Measurements from ENCODE around the gene PLIN5.

Gene PLIN5

GRCh38 chr19:4575267-4576015 is 40.4 kb upstream of the PLIN5 start:
- CTCF ChIA-PET: interaction anchor here (1.1 to 1.9 kb wide), 5 partner anchors 8 to 61 kb away, joined by 4 to 9 read pairs (median 5); no protein-coding TSS in a partner anchor
- POLR2A ChIA-PET: interaction anchor here (1.0 to 1.2 kb wide), 2 partner anchors 61 to 102 kb away, joined by 3 to 4 read pairs; no protein-coding TSS in a partner anchor
- TF ChIP-seq PKNOX1 (IDR thresholded peaks at IDR 0.05) (peak; percentile 22; the same call in 1 of the 2 replicates), ZNF384 (IDR thresholded peaks at IDR 0.05) (no peak)
- DNase-seq (ENCODE audit: extremely low spot score): peak; percentile 44

DNA sequence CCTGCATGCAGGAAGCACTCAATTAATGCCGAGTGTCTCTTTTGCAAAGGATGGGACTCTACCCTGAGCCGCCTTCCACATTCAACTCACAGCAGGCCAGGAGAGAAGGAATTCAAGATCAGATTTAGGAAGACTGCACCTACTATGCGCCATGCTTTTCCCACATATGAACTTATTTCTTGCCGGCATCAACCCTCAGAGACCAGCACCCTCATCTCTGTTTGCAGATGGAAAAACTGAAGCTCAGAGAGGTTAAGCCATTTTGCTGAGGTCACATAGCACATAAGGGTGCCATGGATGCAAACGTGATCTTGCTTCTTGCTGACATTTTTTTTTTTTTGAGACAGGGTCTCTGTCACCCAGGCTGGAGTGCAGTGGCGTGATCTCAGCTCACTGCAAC is 38.7 kb upstream of the PLIN5 start:
- POLR2A ChIA-PET: interaction anchor here (0.5 kb wide), 1 partner anchor 9 kb away, joined by 3 read pairs; no protein-coding TSS in a partner anchor
- TF ChIP-seq LEF1 (IDR thresholded peaks at IDR 0.05; ENCODE audit: borderline replicate concordance): no peak
- TF ChIP-seq BHLHE40 (IDR thresholded peaks at IDR 0.05; ENCODE audit: borderline replicate concordance): no peak
- no peak for TF ChIP-seq L3MBTL2 (conservative IDR thresholded peaks at IDR 0.05)
- TF ChIP-seq SUZ12 (IDR thresholded peaks at IDR 0.05): no peak
- no peak for TF ChIP-seq CTBP1 (IDR thresholded peaks at IDR 0.05; ENCODE audit: borderline replicate concordance)
- TF ChIP-seq TARDBP (IDR thresholded peaks at IDR 0.05): no peak
- no peak for TF ChIP-seq PKNOX1 (IDR thresholded peaks at IDR 0.05)
- TF ChIP-seq NFRKB (IDR thresholded peaks at IDR 0.05): no peak
- no peak for TF ChIP-seq FOXA1 (IDR thresholded peaks at IDR 0.05)
- no peak for TF ChIP-seq ZNF384 (IDR thresholded peaks at IDR 0.05)
- no peak for TF ChIP-seq ARNT (IDR thresholded peaks at IDR 0.05)
- no peak for TF ChIP-seq HDGF (IDR thresholded peaks at IDR 0.05; ENCODE audit: borderline replicate concordance)
- TF ChIP-seq FOXK2 (IDR thresholded peaks at IDR 0.05): no peak
- no peak for TF ChIP-seq ELF4 (IDR thresholded peaks at IDR 0.05)
- TF ChIP-seq FOXM1 (IDR thresholded peaks at IDR 0.05; ENCODE audit: borderline replicate concordance): no peak
- no peak for TF ChIP-seq SP1 (IDR thresholded peaks at IDR 0.05)
- CTCF ChIA-PET: interaction anchor here (1.8 kb wide), 1 partner anchor 63 kb away, joined by 9 read pairs; no protein-coding TSS in a partner anchor
- DNase-seq (ENCODE audit: extremely low spot score): no peak

GRCh38 chr19:4571305-4571917 is 36.4 kb upstream of the PLIN5 start:
- ChIA-PET POLR2A (no interaction called here), CTCF (interaction anchor here (0.6 to 2.4 kb wide), 2 partner anchors 13 to 65 kb away, joined by 5 to 13 read pairs; no protein-coding TSS in a partner anchor)
- TF ChIP-seq HDGF (IDR thresholded peaks at IDR 0.05; ENCODE audit: borderline replicate concordance) (no peak), L3MBTL2 (conservative IDR thresholded peaks at IDR 0.05) (no peak), NFRKB (IDR thresholded peaks at IDR 0.05) (no peak)
- no peak for DNase-seq (ENCODE audit: extremely low spot score)

- POLR2A ChIA-PET: no interaction called here
- no peak for DNase-seq (ENCODE audit: extremely low spot score)
- TF ChIP-seq HDGF (IDR thresholded peaks at IDR 0.05; ENCODE audit: borderline replicate concordance) (no peak), ELF4 (IDR thresholded peaks at IDR 0.05) (no peak), TARDBP (IDR thresholded peaks at IDR 0.05) (no peak), L3MBTL2 (conservative IDR thresholded peaks at IDR 0.05) (no peak), SUZ12 (IDR thresholded peaks at IDR 0.05) (no peak)
- CTCF ChIA-PET: interaction anchor here (0.6 to 2.4 kb wide), 2 partner anchors 12 to 66 kb away, joined by 5 to 13 read pairs; no protein-coding TSS in a partner anchor
Measured at GRCh38 chr19:4570916-4571304, 35.9 kb upstream of the PLIN5 start.

DNA sequence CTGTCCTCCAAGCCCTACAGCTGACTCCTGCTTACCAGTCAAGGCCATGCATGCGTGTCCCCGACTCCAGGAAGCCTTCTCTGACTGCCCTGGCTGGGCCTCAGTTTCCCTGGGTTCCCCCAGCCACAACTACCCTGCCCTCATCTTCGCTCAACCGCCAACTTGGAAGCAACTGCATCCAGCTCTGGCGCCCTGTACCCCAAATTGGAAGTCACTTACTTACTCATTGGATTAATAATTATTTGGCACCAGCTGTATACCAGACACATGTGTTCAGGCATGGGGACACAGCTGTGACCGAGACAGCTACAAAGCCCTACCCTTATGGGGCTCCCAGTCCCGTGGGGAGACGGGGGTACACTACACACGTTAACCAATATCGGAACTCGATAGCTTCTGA is 35.4 kb upstream of the PLIN5 start:
- ChIA-PET CTCF (interaction anchor here (0.7 to 2.4 kb wide), 2 partner anchors 12 to 66 kb away, joined by 3 to 13 read pairs; no protein-coding TSS in a partner anchor), POLR2A (no interaction called here)
- TF ChIP-seq SP1 (IDR thresholded peaks at IDR 0.05): no peak
- no peak for TF ChIP-seq ARNT (IDR thresholded peaks at IDR 0.05)
- no peak for TF ChIP-seq FOXM1 (IDR thresholded peaks at IDR 0.05; ENCODE audit: borderline replicate concordance)
- no peak for TF ChIP-seq SUZ12 (IDR thresholded peaks at IDR 0.05)
- TF ChIP-seq ZNF384 (IDR thresholded peaks at IDR 0.05): no peak
- no peak for DNase-seq (ENCODE audit: extremely low spot score)

GRCh38 chr19:4568886-4569285 is 33.9 kb upstream of the PLIN5 start:
- no peak for DNase-seq (ENCODE audit: extremely low spot score)
- ChIA-PET CTCF (interaction anchor here (2.8 to 3.0 kb wide), 2 partner anchors 65 to 68 kb away, joined by 19 to 21 read pairs; no protein-coding TSS in a partner anchor), POLR2A (no interaction called here)
- TF ChIP-seq ELF4 (IDR thresholded peaks at IDR 0.05): no peak
- TF ChIP-seq BHLHE40 (IDR thresholded peaks at IDR 0.05; ENCODE audit: borderline replicate concordance): no peak
- TF ChIP-seq SUZ12 (IDR thresholded peaks at IDR 0.05): no peak
- no peak for TF ChIP-seq HDGF (IDR thresholded peaks at IDR 0.05; ENCODE audit: borderline replicate concordance)
- TF ChIP-seq ARNT (IDR thresholded peaks at IDR 0.05): no peak
- no peak for TF ChIP-seq CTBP1 (IDR thresholded peaks at IDR 0.05; ENCODE audit: borderline replicate concordance)
- TF ChIP-seq FOXM1 (IDR thresholded peaks at IDR 0.05; ENCODE audit: borderline replicate concordance): no peak
- TF ChIP-seq TARDBP (IDR thresholded peaks at IDR 0.05): no peak
- TF ChIP-seq ZNF384 (IDR thresholded peaks at IDR 0.05): no peak
- TF ChIP-seq L3MBTL2 (conservative IDR thresholded peaks at IDR 0.05): no peak
- TF ChIP-seq LEF1 (IDR thresholded peaks at IDR 0.05; ENCODE audit: borderline replicate concordance): no peak
- TF ChIP-seq FOXA1 (IDR thresholded peaks at IDR 0.05): no peak
- no peak for TF ChIP-seq FOXK2 (IDR thresholded peaks at IDR 0.05)
- no peak for TF ChIP-seq SP1 (IDR thresholded peaks at IDR 0.05)
- TF ChIP-seq PKNOX1 (IDR thresholded peaks at IDR 0.05): no peak
- no peak for TF ChIP-seq NFRKB (IDR thresholded peaks at IDR 0.05)

Measured in HEK293T (cell line).